KOPT-K1 (cell line): ENCODE data around the gene MKKS.
"Not testable (repeated sequence)": the region's sequence is repeated elsewhere in the genome, so short reads cannot be mapped to it uniquely, and the experiment has no call there.

Source experiments
- H3K27ac ChIP-seq: fragments of 200-600 bp; sonication (generic); 2 replicates; pipeline ENCODE4 v1.5.1; 2016; ENCODE audit warnings: antibody characterized with exemption, mild to moderate bottlenecking, low read depth, low read length; ENCODE audit not compliant: poor library complexity, severe bottlenecking
- H3K36me3 ChIP-seq: fragments of 200-600 bp; sonication (generic); 2 replicates; pipeline ENCODE4 v1.5.1; 2017; ENCODE audit warnings: antibody characterized with exemption, mild to moderate bottlenecking, low read length, moderate library complexity; ENCODE audit not compliant: insufficient read depth
- H3K9me3 ChIP-seq: fragments of 200-600 bp; sonication (generic); 2 replicates; pipeline ENCODE4 v1.5.1; 2017; ENCODE audit warnings: antibody characterized with exemption, low read length, mild to moderate bottlenecking; ENCODE audit not compliant: insufficient read depth, poor library complexity, severe bottlenecking

The MKKS gene

GRCh38 chr20:10412591-10413408 is 21.2 kb downstream of the MKKS start:
- no peak overlapping the region for H3K27ac ChIP-seq
- no peaks in the 10 kb centered on the region for H3K9me3 ChIP-seq
- peaks cover 60% of the 10 kb centered on the region for H3K36me3 ChIP-seq

- Histone ChIP-seq H3K9me3 (no peaks in the 10 kb centered on the region), H3K27ac (no peak overlapping the region), H3K36me3 (peaks cover 55% of the 10 kb centered on the region)
Measured at GRCh38 chr20:10411673-10412072, 22.3 kb downstream of the MKKS start.

- H3K27ac ChIP-seq = no peak overlapping the region
Measured at GRCh38 chr20:10408108-10408813, 25.8 kb downstream of the MKKS start.

GRCh38 chr20:10404959-10405530 is 29.0 kb downstream of the MKKS start:
- H3K9me3 ChIP-seq = no peaks in the 10 kb centered on the region
- peaks cover 30% of the 10 kb centered on the region for H3K36me3 ChIP-seq
- H3K27ac ChIP-seq = no peak overlapping the region

More at GRCh38 chr20:10408108-10408813, 25.8 kb downstream of the MKKS start:
- peaks cover 48% of the 10 kb centered on the region for H3K36me3 ChIP-seq
- no peaks in the 10 kb centered on the region for H3K9me3 ChIP-seq

GRCh38 chr20:10404023-10404628 is 29.9 kb downstream of the MKKS start:
- Histone ChIP-seq H3K27ac (no peak overlapping the region), H3K9me3 (no peaks in the 10 kb centered on the region), H3K36me3 (peaks cover 30% of the 10 kb centered on the region)

GRCh38 chr20:10402938-10403608 is 30.9 kb downstream of the MKKS start:
- Histone ChIP-seq H3K27ac (no peak overlapping the region), H3K9me3 (no peaks in the 10 kb centered on the region), H3K36me3 (peaks cover 30% of the 10 kb centered on the region)

- H3K36me3 ChIP-seq = no peaks in the 10 kb centered on the region
- no peaks in the 10 kb centered on the region for H3K9me3 ChIP-seq
- no peak overlapping the region for H3K27ac ChIP-seq
Measured at GRCh38 chr20:10398834-10399369, 35.1 kb downstream of the MKKS start.

- H3K27ac ChIP-seq, H3K36me3 ChIP-seq: not testable (repeated sequence)
Measured at GRCh38 chr20:10394752-10395151, 39.3 kb downstream of the MKKS start.

GRCh38 chr20:10390709-10391108 is 43.3 kb downstream of the MKKS start:
- H3K36me3 ChIP-seq = no peaks in the 10 kb centered on the region
- H3K27ac ChIP-seq = no peak overlapping the region
- H3K9me3 ChIP-seq = no peaks in the 10 kb centered on the region

More at GRCh38 chr20:10394752-10395151, 39.3 kb downstream of the MKKS start:
- not testable (repeated sequence) for H3K9me3 ChIP-seq

GRCh38 chr20:10388597-10388996 is 45.4 kb downstream of the MKKS start:
- H3K27ac ChIP-seq = no peak overlapping the region
- H3K9me3 ChIP-seq = no peaks in the 10 kb centered on the region
- no peaks in the 10 kb centered on the region for H3K36me3 ChIP-seq

GRCh38 chr20:10387686-10388085 is 46.3 kb downstream of the MKKS start:
- Histone ChIP-seq H3K27ac (no peak overlapping the region), H3K36me3 (no peaks in the 10 kb centered on the region), H3K9me3 (no peaks in the 10 kb centered on the region)

- Histone ChIP-seq H3K36me3 (no peaks in the 10 kb centered on the region), H3K27ac (no peak overlapping the region), H3K9me3 (no peaks in the 10 kb centered on the region)
Measured at GRCh38 chr20:10385850-10386544, 48.0 kb downstream of the MKKS start.

GRCh38 chr20:10381477-10381876 is 52.5 kb downstream of the MKKS start:
- no peaks in the 10 kb centered on the region for H3K36me3 ChIP-seq
- H3K9me3 ChIP-seq = no peaks in the 10 kb centered on the region
- H3K27ac ChIP-seq = no peak overlapping the region

GRCh38 chr20:10379761-10380160 is 54.3 kb downstream of the MKKS start:
- Histone ChIP-seq H3K36me3 (no peaks in the 10 kb centered on the region), H3K9me3 (no peaks in the 10 kb centered on the region), H3K27ac (no peak overlapping the region)
